K562 (cell line): ENCODE measurements around the gene CCND3. TPM values are rescaled to one million over a fixed set of nuclear protein-coding genes. Genes with fewer than 3 reads are reported as not detected.
A peak's percentile ranks its signal among the peaks of the same experiment; 100 is the strongest.

Experiments
- BCOR ChIP-seq: fragments of 450-650 bp; IDR thresholded peaks from 2 replicates; pipeline ENCODE4 v1.6.1; 2016
- CBFA2T3 ChIP-seq: fragments of 450-650 bp; IDR thresholded peaks from 2 replicates; pipeline ENCODE4 v1.6.1; 2017
- CC2D1A ChIP-seq: fragments of 450-650 bp; IDR thresholded peaks from 2 replicates; pipeline ENCODE4 v1.6.1; 2017; ENCODE audit warnings: mild to moderate bottlenecking
- DPF2 ChIP-seq: fragments of 450-650 bp; IDR thresholded peaks from 2 replicates; pipeline ENCODE4 v1.6.1; 2016
- FOSL1 ChIP-seq: fragments of 200-800 bp; sonication (Bioruptor generic); conservative IDR thresholded peaks from 2 replicates; pipeline ENCODE4 v1.6.1; 2016; ENCODE audit warnings: missing genetic modification characterization, missing compliant biosample characterization
- MEF2D ChIP-seq: conservative IDR thresholded peaks from 2 replicates; pipeline ENCODE4 v1.6.1; 2016; ENCODE audit warnings: low read depth, missing genetic modification characterization, missing compliant biosample characterization
- MYNN ChIP-seq, 2 experiments: sonication (generic); formaldehyde crosslinking in 1 of 2; IDR thresholded peaks; 2 replicates each; pipeline versions ENCODE4 v1.5.0 to v1.6.1; 2016 to 2020; ENCODE audit warnings: antibody characterized with exemption in 1 of 2, missing genetic modification reagents in 1 of 2
- NELFE ChIP-seq: IDR thresholded peaks from 2 replicates; pipeline ENCODE4 v1.6.1; 2011; ENCODE audit warnings: mild to moderate bottlenecking; ENCODE audit not compliant: insufficient read depth, insufficient read length
- SRF ChIP-seq, 2 experiments: fragments of 250-450, 450-650 bp in 1 of 2; sonication (Bioruptor Pico) in 1 of 2; sonication (generic) in 1 of 2; formaldehyde crosslinking; IDR thresholded peaks; 2 replicates each; pipeline versions ENCODE4 v1.5.0 to v1.5.1; 2020 to 2022; ENCODE audit warnings: mild to moderate bottlenecking in 1 of 2, missing genetic modification reagents in 1 of 2
- SRSF3 ChIP-seq: fragments of 200-400 bp; formaldehyde crosslinking; IDR thresholded peaks from 2 replicates; pipeline ENCODE4 v1.6.1; 2016; ENCODE audit warnings: mild to moderate bottlenecking, low read length, moderate library complexity; ENCODE audit not compliant: insufficient read depth
- ZNF586 ChIP-seq: fragments of 450-650 bp; formaldehyde crosslinking; conservative IDR thresholded peaks from 2 replicates; pipeline ENCODE4 v1.4.0; 2020; ENCODE audit warnings: mild to moderate bottlenecking, moderate library complexity
- ZNF766 ChIP-seq: fragments of 200-800 bp; sonication (Bioruptor generic); conservative IDR thresholded peaks from 2 replicates; pipeline ENCODE4 v1.6.1; 2016; ENCODE audit warnings: missing genetic modification characterization, missing compliant biosample characterization
- polyA plus RNA-seq, 8 experiments: library from polyadenylated mRNA; depleted of rRNA in 4 of 8; stranded (reverse) in 5 of 8; unstranded in 3 of 8; fragments of >200 nt; fragmentation: Nextera tagmentation in 2 of 8; fragmentation: Illumina TruSeq in 1 of 8; extraction: Ambion mirVana in 2 of 8; extraction: Trizol in 1 of 8; gene quantifications; 2 replicates each; pipeline versions ENCODE4 v1.2.1 to v1.2.3, GENCODE V29; 2011 to 2014; ENCODE audit warnings: inconsistent platforms in 1 of 8, missing spikeins in 1 of 8
- total RNA-seq, 7 experiments: library from RNA; depleted of rRNA in 6 of 7; stranded (reverse); fragments of >200 nt in 6 of 7; fragmentation: Illumina TruSeq in 2 of 7; extraction: Trizol in 2 of 7; gene quantifications; 2 replicates each; pipeline versions ENCODE4 v1.2.1 to v1.2.3, GENCODE V29; 2011 to 2021; ENCODE audit warnings: low replicate concordance in 1 of 7
- TF ChIP-seq, protein P1 (sequence below): fragments of 450-650 bp; IDR thresholded peaks from 2 replicates; pipeline ENCODE4 v1.6.1; 2017; ENCODE audit warnings: antibody characterized with exemption
- TF ChIP-seq, protein P2 (sequence below), 2 experiments: fragments of 150-350 bp in 1 of 2; IDR thresholded peaks; 2 replicates each; pipeline ENCODE4 v1.6.1; 2012 to 2016; ENCODE audit warnings: low read depth in 2 of 2, low read length in 2 of 2, mild to moderate bottlenecking in 1 of 2, moderate library complexity in 1 of 2

Gene CCND3
- total and polyA plus RNA-seq, 9 of the 15 experiments (the other 6 are each of a cell fraction or from before 2014, with no cell fraction given): 21.5 to 204 (median 97.4) TPM

DNA sequence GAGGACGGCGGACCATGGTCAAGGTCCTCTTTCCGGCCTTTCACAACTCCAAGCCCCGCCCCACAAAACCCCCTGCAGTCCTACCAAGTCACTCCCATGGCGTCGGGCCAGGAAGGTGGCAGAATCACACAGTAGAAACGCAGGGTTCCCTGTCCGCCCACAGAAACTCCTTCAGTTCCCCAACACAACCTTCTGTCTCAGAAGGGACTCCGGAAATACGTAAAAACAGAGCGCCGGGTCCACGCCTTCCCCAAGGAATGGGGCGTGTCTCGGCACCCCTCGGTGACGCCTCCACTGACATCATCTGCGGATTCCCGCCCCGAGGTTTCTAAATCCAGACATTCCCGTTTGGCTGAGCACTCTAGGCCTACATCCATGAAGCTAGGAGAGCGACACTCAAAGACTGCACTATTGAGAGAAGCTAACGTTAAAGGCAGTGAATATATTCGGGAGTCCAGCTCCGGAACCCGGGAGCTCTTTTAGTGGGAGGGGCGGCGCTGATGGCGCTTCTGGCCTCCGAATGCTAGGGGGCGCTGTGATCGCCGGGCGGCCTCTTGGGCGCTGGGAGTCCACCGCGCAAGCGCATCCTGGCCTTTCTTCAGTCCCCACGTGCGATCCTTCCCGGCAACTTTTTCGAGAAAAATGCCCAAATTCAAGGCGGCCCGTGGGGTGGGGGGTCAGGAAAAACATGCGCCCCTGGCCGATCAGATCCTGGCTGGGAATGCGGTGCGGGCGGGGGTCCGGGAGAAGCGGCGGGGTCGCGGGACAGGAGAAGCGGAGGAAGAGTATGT is 20.5 kb downstream of the CCND3 start, which contains the start of the genes BYSL and MED20 (continued):
- no peak for TF ChIP-seq CBFA2T3
- TF ChIP-seq DPF2: 0 out of 2 replicates have a peak, but pooled peaks have one; percentile 13
- TF ChIP-seq ZNF586 (CRISPR knock-in tag): no peak
- TF ChIP-seq ZNF766 (CRISPR knock-in tag): no peak
- TF ChIP-seq FOSL1 (tag): peak; percentile 72
- TF ChIP-seq MEF2D (tag): 0 out of 2 replicates have a peak, but pooled peaks have one; percentile 40
- no peak for TF ChIP-seq NELFE
- 0 out of 2 replicates have a peak, but pooled peaks have one; percentile 39 for TF ChIP-seq BCOR
- TF ChIP-seq MYNN (IDR thresholded peaks at IDR 0.05): 0 out of 2 replicates have a peak, but pooled peaks have one; percentile 54
- TF ChIP-seq MYNN (CRISPR knock-in tag; IDR thresholded peaks at IDR 0.05): no peak
- TF ChIP-seq SRF (CRISPR knock-in tag; IDR thresholded peaks at IDR 0.05): 0 out of 4 replicates have a peak, but pooled peaks of 1 of the 2 experiments have one; percentile 41
- 0 out of 2 replicates have a peak, but pooled peaks have one; percentile 48 for TF ChIP-seq CC2D1A
- no peak for TF ChIP-seq SRSF3
- TF ChIP-seq, protein P1, sequence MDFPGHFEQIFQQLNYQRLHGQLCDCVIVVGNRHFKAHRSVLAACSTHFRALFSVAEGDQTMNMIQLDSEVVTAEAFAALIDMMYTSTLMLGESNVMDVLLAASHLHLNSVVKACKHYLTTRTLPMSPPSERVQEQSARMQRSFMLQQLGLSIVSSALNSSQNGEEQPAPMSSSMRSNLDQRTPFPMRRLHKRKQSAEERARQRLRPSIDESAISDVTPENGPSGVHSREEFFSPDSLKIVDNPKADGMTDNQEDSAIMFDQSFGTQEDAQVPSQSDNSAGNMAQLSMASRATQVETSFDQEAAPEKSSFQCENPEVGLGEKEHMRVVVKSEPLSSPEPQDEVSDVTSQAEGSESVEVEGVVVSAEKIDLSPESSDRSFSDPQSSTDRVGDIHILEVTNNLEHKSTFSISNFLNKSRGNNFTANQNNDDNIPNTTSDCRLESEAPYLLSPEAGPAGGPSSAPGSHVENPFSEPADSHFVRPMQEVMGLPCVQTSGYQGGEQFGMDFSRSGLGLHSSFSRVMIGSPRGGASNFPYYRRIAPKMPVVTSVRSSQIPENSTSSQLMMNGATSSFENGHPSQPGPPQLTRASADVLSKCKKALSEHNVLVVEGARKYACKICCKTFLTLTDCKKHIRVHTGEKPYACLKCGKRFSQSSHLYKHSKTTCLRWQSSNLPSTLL: no peak
- TF ChIP-seq, protein P2, sequence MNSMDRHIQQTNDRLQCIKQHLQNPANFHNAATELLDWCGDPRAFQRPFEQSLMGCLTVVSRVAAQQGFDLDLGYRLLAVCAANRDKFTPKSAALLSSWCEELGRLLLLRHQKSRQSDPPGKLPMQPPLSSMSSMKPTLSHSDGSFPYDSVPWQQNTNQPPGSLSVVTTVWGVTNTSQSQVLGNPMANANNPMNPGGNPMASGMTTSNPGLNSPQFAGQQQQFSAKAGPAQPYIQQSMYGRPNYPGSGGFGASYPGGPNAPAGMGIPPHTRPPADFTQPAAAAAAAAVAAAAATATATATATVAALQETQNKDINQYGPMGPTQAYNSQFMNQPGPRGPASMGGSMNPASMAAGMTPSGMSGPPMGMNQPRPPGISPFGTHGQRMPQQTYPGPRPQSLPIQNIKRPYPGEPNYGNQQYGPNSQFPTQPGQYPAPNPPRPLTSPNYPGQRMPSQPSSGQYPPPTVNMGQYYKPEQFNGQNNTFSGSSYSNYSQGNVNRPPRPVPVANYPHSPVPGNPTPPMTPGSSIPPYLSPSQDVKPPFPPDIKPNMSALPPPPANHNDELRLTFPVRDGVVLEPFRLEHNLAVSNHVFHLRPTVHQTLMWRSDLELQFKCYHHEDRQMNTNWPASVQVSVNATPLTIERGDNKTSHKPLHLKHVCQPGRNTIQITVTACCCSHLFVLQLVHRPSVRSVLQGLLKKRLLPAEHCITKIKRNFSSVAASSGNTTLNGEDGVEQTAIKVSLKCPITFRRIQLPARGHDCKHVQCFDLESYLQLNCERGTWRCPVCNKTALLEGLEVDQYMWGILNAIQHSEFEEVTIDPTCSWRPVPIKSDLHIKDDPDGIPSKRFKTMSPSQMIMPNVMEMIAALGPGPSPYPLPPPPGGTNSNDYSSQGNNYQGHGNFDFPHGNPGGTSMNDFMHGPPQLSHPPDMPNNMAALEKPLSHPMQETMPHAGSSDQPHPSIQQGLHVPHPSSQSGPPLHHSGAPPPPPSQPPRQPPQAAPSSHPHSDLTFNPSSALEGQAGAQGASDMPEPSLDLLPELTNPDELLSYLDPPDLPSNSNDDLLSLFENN (IDR thresholded peaks at IDR 0.05; ENCODE audit: low read depth in 2 of 2, low read length in 2 of 2): peak in 1 of 2 experiments; percentile 20; a peak in 1 of 4 replicates
